ENCODE measurements around the gene CTNNA3.

- TF ChIP-seq CTCF (IDR thresholded peaks at IDR 0.05): no peak
- no peak for TF ChIP-seq POLR2A (IDR thresholded peaks at IDR 0.05)
Measured at GRCh38 chr10:66639371-66639770, 1056.6 kb downstream of the CTNNA3 start.

Measured in lower leg skin (tissue), 3 donors.